Endothelial cell (in vitro differentiated cells): Measurements from ENCODE around the gene SNX3. TPM values are rescaled to one million over a fixed set of nuclear protein-coding genes. Genes with fewer than 3 reads are reported as not detected.

Experiments used
- DNase-seq: peaks from one replicate; pipeline ENCODE4 v3.0.0; 2021; ENCODE audit warnings: low spot score
- H3K27ac Mint-ChIP-seq: one replicate; pipeline ENCODE4 v1.8.0; 2021; ENCODE audit warnings: mixed read lengths, inconsistent platforms; ENCODE audit not compliant: unreplicated experiment
- H3K27me3 Mint-ChIP-seq: one replicate; pipeline ENCODE4 v1.8.0; 2021; ENCODE audit warnings: mild to moderate bottlenecking, moderate library complexity, mixed read lengths, inconsistent platforms; ENCODE audit not compliant: unreplicated experiment
- H3K36me3 Mint-ChIP-seq: one replicate; pipeline ENCODE4 v1.8.0; 2021; ENCODE audit warnings: mild to moderate bottlenecking, low read depth, mixed read lengths, inconsistent platforms; ENCODE audit not compliant: unreplicated experiment
- H3K4me1 Mint-ChIP-seq: one replicate; pipeline ENCODE4 v1.8.0; 2021; ENCODE audit warnings: mild to moderate bottlenecking, mixed read lengths, inconsistent platforms; ENCODE audit not compliant: unreplicated experiment
- H3K4me3 Mint-ChIP-seq: one replicate; pipeline ENCODE4 v1.8.0; 2021; ENCODE audit warnings: mild to moderate bottlenecking, mixed read lengths, inconsistent platforms; ENCODE audit not compliant: unreplicated experiment
- H3K9me3 Mint-ChIP-seq: one replicate; pipeline ENCODE4 v1.8.0; 2021; ENCODE audit warnings: mixed read lengths, inconsistent platforms; ENCODE audit not compliant: unreplicated experiment
- total RNA-seq: library from RNA; stranded (reverse); fragmentation: NEBNext Ultra II Directional; extraction: Animal tissue kit (Norgen Biotek cat#: 25700); gene quantifications from one replicate; pipeline ENCODE4 v1.2.1, GENCODE V29; 2021; ENCODE audit not compliant: unreplicated experiment
- TF ChIP-seq, protein P1 (sequence below): fragments of 200-600 bp; sonication (generic); IDR thresholded peaks from one replicate; pipeline ENCODE4 v1.5.0; 2021; ENCODE audit warnings: antibody characterized with exemption; ENCODE audit not compliant: unreplicated experiment

Gene SNX3
- total RNA-seq, 1 donor from 2014 or later = 264 TPM

DNA sequence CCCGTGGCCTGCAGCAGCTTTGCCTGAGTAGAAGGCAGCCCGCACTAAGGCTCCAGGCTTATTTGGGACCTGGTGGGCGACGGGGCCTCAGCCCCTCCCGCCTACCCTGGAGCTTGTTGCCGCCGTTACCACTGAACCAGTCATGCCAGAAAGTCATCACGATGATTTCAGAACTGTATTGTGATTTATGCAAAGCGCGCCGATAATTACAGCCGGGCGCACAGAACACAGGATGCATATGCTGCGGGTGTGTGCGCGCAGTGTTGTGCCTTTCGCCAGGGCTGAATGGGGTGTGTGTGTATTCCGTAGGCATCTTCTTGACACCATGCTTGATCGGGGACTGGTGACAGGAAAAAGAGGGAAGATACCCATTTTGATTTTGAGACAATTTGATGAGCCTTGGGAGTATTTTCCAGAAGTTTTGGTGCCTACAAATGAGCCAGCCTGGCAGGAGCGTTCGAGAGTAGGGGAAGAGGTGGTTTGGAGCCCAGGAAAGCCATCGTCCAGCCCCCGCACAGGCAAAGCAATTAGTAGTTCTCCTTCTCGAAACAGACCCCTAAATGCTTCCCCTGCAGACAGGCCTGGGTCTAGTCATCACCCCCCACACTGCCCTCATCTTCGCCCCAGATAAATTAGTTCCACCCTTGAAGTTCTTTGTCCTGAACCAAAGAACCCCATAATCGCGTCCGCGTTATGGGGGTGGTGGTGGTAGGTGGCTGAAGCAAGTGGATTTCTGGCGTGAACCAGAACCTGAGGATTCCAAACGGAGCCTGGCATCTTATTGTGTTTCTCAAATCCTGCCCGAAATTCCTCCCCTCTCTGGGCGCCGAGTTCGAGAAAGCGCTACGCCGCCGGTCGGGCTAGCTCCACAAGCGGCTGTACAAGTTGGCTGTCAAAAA lies 96.9 kb downstream of the SNX3 start:
- no peak for DNase-seq
- Mint-ChIP-seq H3K4me3 (no peak overlapping the region), H3K9me3 (no peaks in the 10 kb centered on the region), H3K4me1 (peaks cover 24% of the 10 kb centered on the region), H3K27me3 (peaks cover 56% of the 10 kb centered on the region), H3K27ac (no peak overlapping the region), H3K36me3 (no peaks in the 10 kb centered on the region)
- TF ChIP-seq, protein P1, sequence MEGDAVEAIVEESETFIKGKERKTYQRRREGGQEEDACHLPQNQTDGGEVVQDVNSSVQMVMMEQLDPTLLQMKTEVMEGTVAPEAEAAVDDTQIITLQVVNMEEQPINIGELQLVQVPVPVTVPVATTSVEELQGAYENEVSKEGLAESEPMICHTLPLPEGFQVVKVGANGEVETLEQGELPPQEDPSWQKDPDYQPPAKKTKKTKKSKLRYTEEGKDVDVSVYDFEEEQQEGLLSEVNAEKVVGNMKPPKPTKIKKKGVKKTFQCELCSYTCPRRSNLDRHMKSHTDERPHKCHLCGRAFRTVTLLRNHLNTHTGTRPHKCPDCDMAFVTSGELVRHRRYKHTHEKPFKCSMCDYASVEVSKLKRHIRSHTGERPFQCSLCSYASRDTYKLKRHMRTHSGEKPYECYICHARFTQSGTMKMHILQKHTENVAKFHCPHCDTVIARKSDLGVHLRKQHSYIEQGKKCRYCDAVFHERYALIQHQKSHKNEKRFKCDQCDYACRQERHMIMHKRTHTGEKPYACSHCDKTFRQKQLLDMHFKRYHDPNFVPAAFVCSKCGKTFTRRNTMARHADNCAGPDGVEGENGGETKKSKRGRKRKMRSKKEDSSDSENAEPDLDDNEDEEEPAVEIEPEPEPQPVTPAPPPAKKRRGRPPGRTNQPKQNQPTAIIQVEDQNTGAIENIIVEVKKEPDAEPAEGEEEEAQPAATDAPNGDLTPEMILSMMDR = no peak

DNA sequence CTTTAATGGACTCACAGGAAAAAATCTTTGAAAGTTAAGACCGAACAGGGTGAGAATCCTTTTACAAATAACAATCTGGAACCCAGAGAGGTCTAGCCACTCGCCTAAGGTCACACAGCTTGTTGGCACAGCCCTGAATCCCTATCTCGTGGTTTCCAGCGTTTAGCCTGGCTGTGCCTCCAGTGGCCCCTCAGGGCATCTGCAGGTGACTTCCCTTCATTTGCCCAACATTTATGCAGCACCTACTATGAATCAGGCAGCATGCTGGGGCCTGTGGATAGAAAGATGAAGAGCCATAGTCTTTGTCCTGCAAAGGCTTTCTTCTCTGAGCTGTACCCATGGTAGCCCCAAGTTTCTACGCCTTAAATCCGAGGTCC lies 97.6 kb downstream of the SNX3 start:
- Mint-ChIP-seq H3K27ac (no peak overlapping the region), H3K4me1 (peaks cover 25% of the 10 kb centered on the region), H3K36me3 (no peaks in the 10 kb centered on the region), H3K27me3 (peaks cover 55% of the 10 kb centered on the region), H3K4me3 (no peak overlapping the region), H3K9me3 (no peaks in the 10 kb centered on the region)
- DNase-seq = no peak
- TF ChIP-seq, protein P1 = no peak

DNA sequence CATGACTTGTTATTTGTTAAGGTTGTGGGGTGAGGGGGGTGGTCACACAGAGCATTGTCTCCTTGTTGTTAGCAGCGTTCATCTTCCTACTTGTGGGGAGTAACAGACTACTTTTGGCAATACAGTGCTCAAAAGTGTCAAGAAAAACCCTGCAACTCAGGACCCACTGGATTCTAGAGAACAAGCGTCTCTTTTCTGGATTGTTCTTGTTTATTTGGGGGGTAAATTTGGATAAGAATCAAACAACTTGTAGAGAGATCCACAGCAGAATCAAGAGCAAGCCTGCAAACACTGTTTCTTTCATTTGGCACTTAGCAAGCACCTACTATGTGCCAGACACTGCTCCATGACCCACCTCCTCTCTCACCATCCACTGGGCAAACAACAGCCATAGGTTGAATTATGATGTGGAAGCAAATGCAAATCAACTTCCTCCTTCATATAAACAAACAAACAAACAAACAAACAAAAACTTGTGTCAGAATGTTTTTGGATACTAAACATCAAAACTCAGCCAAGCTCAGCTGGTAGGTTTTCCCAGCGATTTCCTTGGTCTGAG lies 99.0 kb downstream of the SNX3 start:
- DNase-seq = no peak
- Mint-ChIP-seq H3K4me3 (no peak overlapping the region), H3K27ac (no peak overlapping the region), H3K27me3 (peaks cover 46% of the 10 kb centered on the region), H3K9me3 (no peaks in the 10 kb centered on the region), H3K4me1 (peaks cover 20% of the 10 kb centered on the region), H3K36me3 (no peaks in the 10 kb centered on the region)
- TF ChIP-seq, protein P1 = no peak

Other genes starting within 250 kb of the SNX3 start
- gene OSTM1, start 186.3 kb downstream of the SNX3 start, total RNA-seq = 22.7 TPM
- not detected for gene NR2E1, start 95.0 kb downstream of the SNX3 start, total RNA-seq
- 5.7 TPM for gene AFG1L, start 34.0 kb upstream of the SNX3 start, total RNA-seq